ENCODE data around the gene METTL25B.

The METTL25B gene

DNA sequence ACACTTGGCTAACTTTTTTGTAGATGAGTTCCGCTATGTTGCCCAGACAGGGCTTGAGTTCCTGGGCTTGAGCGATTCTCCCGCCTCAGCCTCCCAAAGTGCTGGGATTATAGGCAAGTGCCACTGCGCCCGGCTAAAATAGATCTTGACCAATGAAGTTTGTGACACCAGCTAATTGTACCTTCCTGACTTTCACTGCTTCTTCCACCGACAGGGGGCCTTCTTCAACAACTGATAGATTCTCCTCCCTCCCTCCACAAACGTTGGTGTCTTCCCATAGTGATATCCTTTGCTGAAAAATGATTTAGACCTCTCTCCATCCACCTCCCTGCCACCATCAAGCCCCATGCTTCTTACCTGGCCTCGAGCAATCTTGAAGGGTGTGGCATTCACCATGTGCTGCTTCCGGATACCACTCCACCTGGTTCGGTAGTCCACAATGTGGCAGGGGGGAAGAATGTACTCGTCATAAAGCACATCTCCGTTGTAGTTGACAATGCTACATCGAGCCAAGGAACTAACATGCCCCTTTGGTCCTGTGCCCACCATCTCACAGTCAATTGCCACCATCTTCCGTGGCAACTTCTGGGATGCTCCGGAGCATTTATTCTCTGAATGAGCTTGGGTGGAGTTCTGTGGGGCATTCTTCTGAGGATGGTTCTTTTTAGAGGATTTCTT is 1.6 kb upstream of the METTL25B start:
- DNase-seq (ENCODE audit: low read depth in 2 of 2) = peak in 1 of 2 donors; percentile 43

DNA sequence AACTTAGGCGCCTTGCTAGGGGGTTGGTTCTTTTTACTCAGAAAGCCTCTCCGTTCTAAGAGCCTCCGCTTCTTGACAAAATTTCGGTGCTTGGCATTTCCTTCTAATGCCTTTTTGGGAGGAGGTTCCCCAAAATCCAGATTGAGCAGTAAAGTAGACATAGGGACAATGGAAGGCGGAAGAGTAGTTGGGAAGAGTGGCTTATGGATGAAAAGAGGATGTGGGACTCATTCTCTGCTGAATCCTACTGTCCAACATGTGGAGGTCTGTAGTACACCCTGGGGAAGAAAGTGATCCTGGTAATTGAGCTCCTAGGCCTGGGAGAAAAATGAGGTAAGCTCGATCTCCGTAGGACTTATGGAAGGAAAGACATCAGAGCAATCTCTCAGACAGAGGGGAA is 777 bp upstream of the METTL25B start:
- no peak for DNase-seq (ENCODE audit: low read depth in 2 of 2)

DNA sequence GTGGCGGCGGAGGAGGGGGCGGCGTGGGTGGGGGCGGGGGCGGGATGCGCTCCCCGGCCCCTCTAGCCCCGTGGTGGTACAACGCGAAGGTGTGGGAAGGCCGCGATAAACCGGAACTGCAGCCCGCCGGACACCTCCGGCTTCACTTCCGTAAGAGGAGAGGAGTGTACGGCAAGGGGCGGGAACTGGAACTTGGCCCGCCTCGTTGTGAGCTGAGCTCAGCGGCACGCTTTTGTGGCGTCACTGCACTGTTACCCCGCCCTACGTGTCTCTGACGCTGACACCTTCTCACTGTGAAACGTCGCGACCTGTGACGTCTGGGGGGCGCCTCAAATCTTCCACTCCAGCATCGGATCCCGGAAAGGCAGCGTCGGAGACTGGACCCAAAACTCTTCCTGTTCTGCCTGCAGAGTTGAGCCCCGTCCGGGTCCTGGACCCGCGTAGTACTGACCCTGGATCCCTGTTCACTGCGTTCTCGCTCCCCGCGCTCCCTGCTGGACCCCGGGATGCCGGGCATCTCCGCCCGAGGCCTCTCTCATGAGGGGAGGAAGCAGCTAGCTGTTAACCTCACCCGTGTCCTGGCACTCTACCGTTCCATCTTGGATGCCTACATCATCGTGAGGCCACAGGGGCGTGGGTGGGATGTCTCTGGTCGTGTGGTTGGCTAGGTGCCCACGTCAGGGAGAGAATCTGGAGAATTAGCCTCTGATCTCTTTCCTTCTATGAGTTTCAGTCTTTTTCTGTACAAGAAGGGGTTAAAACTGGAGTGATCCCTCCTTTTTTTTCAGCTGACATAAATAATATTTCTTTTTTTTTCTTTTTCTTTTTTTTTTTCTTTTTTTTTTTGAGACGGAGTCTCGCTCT is 562 bp downstream of the METTL25B start, which contains the start of gene ISG20L2:
ISG20L2 (minus strand) TSS at position 168 of the 864 bp plus-strand sequence. CDS start 1,114 bp downstream, outside the sequence.
- DNase-seq (ENCODE audit: low read depth in 2 of 2) = peak; percentile 93 to 96

DNA sequence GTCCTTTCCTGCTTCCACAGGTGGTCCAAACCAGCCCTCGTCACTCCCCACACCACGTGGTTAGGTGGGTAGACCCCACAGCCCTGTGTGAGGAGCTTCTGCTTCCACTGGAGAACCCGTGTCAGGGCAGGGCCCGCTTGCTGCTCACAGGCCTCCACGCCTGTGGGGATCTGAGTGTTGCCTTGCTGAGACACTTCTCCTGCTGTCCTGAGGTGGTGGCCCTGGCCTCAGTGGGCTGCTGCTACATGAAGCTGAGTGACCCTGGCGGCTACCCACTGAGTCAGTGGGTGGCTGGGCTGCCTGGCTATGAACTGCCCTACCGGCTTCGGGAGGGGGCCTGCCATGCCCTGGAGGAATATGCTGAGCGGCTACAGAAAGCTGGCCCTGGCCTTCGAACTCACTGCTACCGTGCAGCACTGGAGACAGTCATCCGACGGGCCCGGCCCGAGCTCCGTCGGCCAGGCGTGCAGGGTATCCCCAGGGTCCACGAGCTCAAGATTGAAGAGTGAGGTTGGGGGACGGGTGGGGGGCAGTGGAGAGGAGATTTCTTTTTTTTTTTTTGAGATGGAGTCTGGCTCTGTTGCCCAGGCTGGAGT is 5.8 kb downstream of the METTL25B start:
- DNase-seq (ENCODE audit: low read depth in 2 of 2) = no peak

DNA sequence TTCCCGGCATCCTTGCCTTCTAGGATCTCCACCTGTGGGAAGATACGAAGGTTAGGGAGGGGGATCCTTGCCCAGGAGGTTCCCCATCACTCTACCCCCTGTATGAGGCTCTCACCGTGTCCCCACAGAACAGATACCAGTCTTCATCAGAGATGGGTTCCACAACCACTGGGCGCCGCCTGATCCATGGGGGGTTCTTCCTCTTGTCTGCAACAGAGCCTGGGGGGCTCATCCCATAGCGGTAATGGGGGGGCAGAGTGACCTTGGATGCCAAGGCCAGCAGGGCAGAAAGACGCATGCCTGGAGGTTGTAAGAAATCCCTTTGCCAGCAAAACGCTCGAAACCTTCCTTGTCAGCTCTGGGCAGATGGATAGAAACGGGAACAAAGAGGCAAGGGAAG is 10.1 kb downstream of the METTL25B start:
- DNase-seq (ENCODE audit: low read depth in 2 of 2) = no peak

DNA sequence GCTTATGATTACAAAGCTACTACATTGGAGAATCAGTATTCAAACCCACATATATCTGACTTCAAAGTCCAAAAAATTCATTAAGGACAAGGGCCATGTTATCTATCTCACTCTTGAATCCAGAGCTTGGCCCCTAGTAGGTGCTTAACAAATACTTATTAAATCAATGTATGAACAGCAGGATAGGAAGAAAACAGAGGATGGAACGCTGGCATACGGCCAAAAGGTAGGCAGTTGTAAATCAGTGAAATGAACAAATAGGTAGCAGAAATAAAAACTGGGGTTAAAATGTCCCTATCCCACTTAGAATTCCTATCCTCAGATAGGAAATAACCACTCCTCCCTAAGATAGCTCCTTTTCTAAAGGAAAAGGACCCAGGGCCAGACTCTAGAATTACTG is 10.6 kb downstream of the METTL25B start:
- DNase-seq (ENCODE audit: low read depth in 2 of 2) = no peak

DNA sequence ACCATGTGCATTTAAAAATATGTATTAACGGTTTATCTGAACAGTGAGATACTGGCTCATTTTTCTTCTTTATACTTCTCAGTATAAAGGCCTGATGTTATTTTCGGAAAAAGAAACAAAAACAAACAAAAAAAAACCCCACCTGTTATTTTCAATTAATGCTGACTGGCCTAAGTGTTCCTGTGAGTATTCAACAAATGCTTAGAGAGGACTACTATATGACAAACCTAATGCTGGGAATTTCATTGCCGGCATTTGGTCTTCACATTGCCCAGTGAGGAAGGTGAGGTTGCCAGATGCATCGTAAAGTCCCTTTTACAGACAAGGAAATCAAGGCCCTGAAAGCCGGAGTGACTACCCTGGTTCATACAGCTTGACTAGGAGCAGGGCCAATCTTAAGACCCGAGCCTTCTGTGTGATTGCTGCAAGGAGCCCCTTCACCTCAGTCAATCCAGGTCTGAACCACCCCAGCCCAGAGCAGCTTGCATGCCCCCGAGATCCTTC is 12.0 kb downstream of the METTL25B start:
- DNase-seq (ENCODE audit: low read depth in 2 of 2) = no peak

DNA sequence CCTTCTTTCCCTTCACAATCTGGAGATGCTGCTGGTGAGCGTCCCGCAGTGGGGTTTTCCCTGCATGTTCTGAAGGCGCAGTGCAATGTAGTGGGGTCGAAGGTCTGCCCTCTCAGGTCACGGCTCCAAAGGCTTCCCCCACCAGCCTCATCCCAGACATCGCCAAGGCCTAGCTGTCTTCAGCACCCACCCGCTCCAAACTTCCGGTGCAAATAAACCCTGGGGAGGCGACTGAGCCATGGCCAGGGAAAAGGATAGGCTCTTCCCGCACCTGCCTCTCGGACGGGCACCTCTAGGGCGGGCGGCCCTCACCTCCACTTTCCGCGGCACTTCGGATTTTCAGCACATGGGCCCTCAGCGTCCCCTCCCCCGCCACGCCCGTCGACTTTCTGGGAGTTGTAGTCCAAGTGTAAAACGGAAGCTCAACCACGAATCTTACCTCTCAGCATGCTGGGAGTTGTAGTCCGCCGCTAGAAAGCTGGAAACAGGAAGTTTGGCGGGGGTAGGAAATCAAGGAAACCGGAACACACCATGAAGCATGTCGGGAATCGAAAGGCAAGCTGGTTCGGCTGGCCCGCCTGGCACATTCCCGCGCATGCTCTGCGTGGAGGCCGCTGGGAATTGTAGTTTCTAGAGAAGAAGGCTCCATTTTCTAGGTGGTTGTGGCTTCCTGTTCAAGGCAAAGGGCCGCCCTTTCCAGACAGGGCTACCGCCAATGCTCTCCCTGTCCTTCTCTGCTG is 12.6 kb downstream of the METTL25B start, which contains the start of gene MRPL24:
MRPL24 (minus strand) TSS at position 348 of the 740 bp plus-strand sequence. CDS start 2,384 bp downstream, outside the sequence.
- peak; percentile 95 to 96 for DNase-seq (ENCODE audit: low read depth in 2 of 2)

DNA sequence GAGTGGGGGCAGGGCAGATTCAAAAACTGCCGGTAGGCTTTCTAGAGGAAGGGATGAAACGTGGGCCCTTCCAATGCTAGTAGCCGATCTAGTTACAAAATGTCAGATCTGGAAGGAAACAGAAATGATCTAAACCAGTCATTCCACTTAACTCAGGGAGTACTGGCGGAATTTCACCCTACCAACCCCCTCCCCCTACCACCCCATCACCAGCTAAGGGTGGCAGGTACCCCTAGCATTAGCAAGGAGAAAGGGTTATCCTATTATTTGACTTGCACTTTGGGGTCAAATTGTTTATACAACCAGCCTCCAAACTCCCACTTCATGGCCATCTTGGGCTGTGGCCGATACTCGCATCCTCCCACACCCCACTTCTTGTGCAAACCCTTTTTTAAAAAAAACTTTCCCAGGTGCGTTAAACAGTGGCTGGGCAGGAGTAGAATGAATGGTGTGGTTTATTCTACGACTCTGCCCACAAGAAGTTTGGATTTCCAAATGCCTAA is 13.3 kb downstream of the METTL25B start:
- no peak for DNase-seq (ENCODE audit: low read depth in 2 of 2)

DNA sequence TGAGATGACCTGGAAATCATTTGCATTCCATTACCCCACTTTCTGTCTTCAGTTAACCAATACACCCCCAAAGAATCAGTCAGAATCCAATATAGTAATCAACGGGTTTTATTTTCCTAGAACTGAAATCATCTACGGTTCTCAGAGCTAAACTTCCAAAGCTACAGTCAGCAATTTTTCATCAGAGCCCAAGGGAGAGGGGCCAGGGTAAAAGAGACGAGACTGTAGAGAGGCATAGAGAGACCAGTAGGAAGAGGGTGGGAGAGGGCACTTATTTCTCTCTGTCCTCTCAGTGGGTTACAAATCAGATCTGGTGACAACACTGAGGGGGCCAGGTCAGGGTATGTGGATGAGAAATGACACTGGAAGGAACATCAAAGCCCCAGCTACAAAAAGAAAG is 13.7 kb downstream of the METTL25B start:
- no peak for DNase-seq (ENCODE audit: low read depth in 2 of 2)

DNA sequence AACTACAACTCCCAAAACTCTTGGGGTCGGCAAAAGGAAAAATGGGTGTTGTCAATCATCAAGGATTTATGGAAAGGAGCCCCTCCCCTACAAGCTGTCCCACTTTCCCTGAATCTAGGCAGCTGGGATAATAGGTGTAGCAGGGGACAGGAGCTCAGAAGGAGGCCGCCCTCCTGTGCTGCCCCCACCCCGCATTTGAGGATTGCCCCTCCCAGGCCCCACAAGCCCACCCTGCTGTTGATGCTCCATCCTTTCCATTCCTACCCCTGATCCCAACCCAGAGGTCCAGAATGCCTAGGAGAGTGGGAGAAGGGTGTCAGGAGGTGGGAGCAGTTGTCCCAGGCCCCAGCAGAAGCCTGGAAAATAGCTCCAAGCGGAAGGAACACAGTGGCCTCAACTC is 14.5 kb downstream of the METTL25B start:
- no peak for DNase-seq (ENCODE audit: low read depth in 2 of 2)

DNA sequence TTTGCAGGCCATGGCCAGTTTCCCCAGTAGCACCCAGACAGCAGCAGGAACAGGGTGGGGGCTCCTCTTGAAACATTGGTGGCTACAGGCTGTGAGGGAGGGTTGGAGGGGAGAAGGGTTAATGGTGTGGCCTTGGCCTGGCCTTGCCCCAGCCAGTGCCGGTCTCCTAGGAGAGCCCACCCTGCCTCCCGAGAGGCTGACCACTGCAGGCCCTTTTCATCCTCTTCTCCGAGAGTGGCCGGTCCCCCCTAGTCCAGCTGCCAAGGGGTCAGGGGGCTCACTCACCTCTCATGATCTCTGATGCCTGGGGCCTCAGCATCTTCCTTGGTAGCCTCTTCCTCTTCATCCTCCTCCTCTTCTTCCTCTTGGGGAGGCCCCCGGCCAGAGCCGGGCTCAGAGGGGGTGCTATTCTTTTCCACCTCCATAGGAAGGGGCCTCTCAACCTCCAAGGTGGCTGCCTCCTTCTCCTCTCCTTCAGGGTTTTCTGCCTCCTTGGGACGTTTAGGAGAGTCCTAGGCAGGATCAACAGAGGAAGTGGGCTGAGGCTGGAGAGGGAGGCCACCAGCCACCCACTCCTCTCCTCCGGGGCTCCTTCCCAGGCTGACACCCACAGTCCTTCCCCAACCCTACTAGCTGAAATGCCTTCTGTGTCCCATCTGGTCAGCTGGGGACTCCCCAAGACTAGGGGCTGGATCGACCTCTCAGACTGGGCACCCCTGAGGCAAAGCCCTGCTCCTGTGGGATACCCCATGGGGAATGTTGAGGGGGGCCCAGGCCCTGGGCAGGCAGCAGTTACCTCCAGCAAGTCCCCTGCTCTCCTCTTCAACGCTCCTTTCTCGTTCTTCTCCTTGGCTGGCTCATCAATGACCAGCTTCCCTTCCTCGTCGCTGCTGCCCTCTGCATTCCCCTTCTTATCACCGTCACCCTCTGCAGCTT is 15.4 kb downstream of the METTL25B start:
- DNase-seq (ENCODE audit: low read depth in 2 of 2) = no peak

DNA sequence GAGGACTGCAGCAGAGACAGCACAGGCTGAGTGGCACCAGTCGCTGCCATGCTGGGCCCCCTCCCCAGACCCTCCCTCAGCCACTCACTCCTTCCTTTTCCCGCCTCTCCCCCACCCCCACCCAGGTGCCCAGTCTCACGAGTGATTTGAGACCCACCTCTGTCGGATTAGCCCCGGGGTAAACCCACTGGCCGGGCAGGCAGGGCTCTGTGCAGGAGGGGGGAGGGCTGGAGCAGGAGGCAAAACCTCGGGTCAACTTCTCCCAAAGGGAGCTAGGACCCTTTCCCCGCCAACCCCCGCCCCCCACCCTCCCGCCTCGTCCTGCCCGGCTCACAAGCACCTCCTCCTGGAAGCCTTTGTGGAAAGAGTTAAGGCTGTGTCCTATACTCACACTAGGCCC is 16.1 kb downstream of the METTL25B start:
- no peak for DNase-seq (ENCODE audit: low read depth in 2 of 2)

DNA sequence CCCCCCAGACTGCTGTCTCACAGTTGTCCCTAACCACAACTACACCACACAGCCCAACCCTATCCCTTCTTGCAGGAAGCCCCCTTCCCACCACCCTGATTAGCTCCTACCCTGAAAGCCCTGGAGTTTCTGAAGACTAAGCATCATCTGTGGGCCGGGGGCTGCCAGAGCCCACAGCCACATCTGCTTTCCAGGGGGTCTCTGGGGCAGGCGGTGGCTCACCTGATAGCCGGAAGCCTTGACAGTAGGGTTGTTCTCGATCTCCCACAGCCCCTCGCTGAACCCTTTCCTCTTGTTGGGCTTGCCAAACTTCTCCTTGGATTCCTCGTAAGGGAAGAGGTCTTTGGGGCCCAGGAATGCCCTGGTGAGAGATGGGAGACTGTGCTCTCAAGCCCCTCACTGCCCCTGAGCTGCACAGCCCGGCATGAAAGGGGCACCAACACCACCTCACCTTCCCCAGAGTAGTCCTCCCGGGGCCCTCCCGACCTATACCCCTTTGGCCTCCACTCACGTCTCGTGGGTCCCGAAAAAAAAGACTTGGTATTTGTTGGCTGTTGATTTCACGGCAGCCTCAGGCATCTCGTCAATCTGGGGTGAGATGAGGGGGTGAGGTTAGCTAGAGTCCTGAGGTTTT is 16.6 kb downstream of the METTL25B start:
- DNase-seq (ENCODE audit: low read depth in 2 of 2) = no peak

DNA sequence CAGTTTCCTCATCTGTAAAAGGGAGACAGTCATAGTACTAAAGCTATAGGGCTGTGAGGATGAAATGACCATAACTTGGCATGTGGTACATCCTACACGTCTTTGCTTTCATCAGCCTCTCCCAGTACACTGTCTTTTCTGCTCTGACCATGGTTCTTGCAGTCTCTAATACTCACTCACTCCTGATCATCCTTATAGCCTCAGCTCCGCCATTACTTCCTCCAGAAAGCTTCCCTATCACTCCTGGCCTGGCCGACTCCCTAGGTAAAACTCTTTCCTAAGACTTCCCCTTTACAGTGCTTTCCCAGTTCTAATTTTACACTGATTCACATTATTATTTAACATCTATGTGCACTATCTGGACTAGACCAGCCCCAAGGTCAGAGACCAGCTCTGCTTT is 17.6 kb downstream of the METTL25B start:
- no peak for DNase-seq (ENCODE audit: low read depth in 2 of 2)

DNA sequence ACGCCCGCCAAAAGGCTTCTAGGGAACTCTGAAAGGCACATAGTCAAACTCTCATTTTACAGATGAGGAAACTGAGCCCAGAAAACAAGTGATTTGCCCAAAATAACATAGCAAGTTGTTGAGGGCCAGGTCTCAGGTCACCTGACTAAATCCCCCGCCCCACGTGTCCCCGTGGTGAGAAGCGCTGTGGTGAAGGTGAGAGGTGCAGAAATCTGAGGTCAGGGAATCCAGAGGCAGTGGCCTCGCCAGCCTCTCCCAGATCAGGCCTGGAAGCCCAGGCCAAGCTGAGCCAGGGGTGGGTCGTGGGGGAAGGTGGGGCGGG is 18.1 kb downstream of the METTL25B start:
- no peak for DNase-seq (ENCODE audit: low read depth in 2 of 2)

DNA sequence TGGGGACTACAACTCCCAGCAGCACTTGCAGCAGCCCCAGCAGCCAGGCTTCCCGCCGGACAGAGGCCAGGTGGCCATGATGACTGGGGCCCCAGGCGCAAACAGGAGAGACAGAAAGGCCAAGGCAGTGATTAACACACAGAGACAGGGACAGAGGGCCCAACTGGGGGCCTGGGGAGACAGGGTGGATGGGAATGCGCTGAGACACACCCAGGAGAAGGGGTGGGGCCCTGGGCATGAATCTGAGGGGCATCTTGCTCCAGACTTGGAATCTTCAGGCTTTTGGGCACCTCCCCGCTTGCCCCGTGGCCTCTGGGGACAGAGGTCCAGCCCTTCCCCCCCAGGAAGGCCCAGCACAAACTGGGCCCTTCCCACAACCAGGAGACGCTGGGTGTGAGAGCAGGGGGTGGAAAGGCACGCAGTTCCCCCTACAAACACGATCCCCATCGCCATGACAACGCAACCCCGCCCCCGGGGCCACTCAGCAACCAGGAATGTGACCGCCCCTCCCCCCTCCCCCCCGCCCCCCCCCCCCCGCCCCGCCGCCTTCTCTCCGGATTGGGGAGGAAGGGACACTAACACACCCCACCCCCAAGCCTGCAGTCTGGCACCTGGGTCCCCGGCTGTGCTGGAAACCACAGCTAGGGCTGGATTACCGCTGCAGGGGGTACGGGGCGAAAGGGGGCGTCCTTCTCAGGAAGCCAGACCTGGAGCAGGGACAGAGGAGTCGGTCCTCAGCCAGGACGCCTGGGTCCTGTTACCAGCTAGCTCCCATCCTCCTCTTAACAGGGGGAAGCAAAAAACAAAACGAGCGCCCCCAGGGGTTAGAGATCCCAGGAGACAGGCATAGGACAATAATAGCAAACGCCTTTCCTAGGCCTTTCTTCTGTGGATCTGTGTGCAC is 18.7 kb downstream of the METTL25B start:
- DNase-seq (ENCODE audit: low read depth in 2 of 2) = no peak

DNA sequence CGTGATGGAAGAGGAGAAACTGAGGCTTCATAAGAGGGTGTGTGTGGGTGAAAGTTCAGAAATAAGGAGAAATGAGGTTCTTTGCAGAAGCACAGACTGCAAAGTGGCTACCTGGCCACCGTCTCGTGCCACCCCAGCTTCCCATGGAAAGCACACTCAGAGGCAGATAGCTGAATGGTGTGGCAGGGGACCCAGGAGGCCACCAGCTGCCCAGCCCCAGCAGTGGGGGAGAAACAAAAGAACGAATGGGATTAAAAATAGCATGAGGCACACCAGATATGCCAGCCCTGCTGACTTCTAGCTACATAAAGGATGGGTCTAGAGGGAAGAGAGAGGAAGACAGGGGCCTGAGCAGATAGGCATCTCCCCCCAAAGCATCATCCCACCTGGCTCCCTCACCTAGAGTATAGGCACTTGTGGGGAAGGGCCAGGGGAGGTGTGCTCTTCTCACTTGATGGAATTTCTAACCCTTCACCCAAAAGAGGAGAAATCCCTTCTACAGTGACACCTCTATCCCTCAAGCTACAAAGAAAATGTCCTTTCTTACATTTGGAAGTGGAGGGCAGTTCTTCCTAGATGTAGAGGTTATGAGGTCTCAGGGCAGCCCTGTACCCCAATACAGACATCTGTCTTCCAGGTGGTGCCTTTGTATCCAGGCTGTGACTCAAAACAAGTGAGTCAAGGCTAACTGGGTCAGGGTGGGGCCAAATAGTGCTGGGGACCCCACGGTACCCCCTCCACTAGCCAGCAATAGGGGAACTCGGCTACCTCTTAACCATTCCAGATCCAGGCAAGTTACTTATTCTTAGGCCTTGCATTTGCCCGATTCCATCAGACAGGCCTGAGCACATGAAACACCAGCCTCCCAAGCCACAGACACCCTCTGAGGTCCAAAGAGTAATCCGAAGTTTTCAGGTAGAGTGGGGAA is 19.7 kb downstream of the METTL25B start:
- no peak for DNase-seq (ENCODE audit: low read depth in 2 of 2)

Measured in stimulated activated CD4-positive, alpha-beta T cell treated with anti-CD3 and anti-CD28 coated beads, Interleukin-15, amount 100 ng/mL, for 48 hours (primary cell).